Fibroblast of the aortic adventitia (primary cell): Measurements from ENCODE around the gene GH2. TPM values are rescaled to one million over a fixed set of nuclear protein-coding genes. Genes with fewer than 3 reads are reported as not detected.

Experiments used
- DNase-seq: peaks from one replicate; pipeline ENCODE4 v3.0.0-alpha.2; 2010; ENCODE audit warnings: low read depth
- H3K4me3 ChIP-seq: 2 replicates; pipeline ENCODE4 v1.5.1; 2011; ENCODE audit warnings: low read depth, mild to moderate bottlenecking, control low read depth, low read length, moderate library complexity
- CTCF ChIP-seq: IDR thresholded peaks from 2 replicates; pipeline ENCODE4 v1.5.1; 2011; ENCODE audit warnings: mild to moderate bottlenecking, low read length, control low read depth, inconsistent platforms; ENCODE audit not compliant: insufficient read depth
- small RNA-seq: library from RNA; depleted of rRNA; stranded (forward); fragments of <200 nt; gene quantifications from one replicate; pipeline ENCODE3, GENCODE V24; 2012
- total RNA-seq: library from RNA; depleted of rRNA; stranded (reverse); fragments of >200 nt; gene quantifications from 2 replicates; pipeline ENCODE4 v1.2.3, GENCODE V29; 2012; ENCODE audit warnings: low replicate concordance

GH2 gene
- total RNA-seq, 1 donor: not detected

GRCh38 chr17:63830904-63831491 is 50.7 kb downstream of the GH2 start:
- DNase-seq: no peak
- H3K4me3 ChIP-seq: no peak overlapping the region
- TF ChIP-seq CTCF: no peak

GRCh38 chr17:63830278-63830677 is 51.5 kb downstream of the GH2 start:
- no peak for TF ChIP-seq CTCF
- DNase-seq: no peak
- H3K4me3 ChIP-seq: no peak overlapping the region

Small RNA genes lying within 50 kb of the gene (small RNA-seq; reads per million reads assigned to genes)
- not detected for gene AC040958.1
- gene AC127029.1: not detected
- gene GH1: not detected

Other genes with a start within 250 kb of the GH2 start
- 2.8 and 10.9 TPM in 2 replicates for gene LIMD2, start 181.8 kb downstream of the GH2 start, total RNA-seq
- 36.4 and 39.5 TPM in 2 replicates for gene STRADA, start 140.1 kb downstream of the GH2 start, total RNA-seq
- 70.2 and 264 TPM in 2 replicates for gene CCDC47, start 108.3 kb downstream of the GH2 start, total RNA-seq
- gene DDX42, start 107.8 kb downstream of the GH2 start, total RNA-seq: 76.3 and 157 TPM in 2 replicates
- gene PSMC5, start 54.5 kb downstream of the GH2 start, total RNA-seq: 60.9 and 68.2 TPM in 2 replicates
- gene FTSJ3, start 54.3 kb downstream of the GH2 start, total RNA-seq: 39.8 and 80.7 TPM in 2 replicates
- 33.9 and 50.1 TPM in 2 replicates for gene SMARCD2, start 39.3 kb downstream of the GH2 start, total RNA-seq
- not detected in 2 replicates for gene CSH2, start 8.3 kb downstream of the GH2 start, total RNA-seq
- gene CSH1, start 14.6 kb upstream of the GH2 start, total RNA-seq: not detected in 2 replicates
- gene CSHL1, start 29.3 kb upstream of the GH2 start, total RNA-seq: not detected in 2 replicates
- gene GH1, start 36.9 kb upstream of the GH2 start, total RNA-seq: not detected in 2 replicates
- not detected in 2 replicates for gene CD79B, start 50.4 kb upstream of the GH2 start, total RNA-seq
- 0.18 TPM in 1 of 2 replicates, not detected in the other for gene SCN4A, start 91.0 kb upstream of the GH2 start, total RNA-seq
- gene PRR29, start 116.4 kb upstream of the GH2 start, total RNA-seq: 0.99 and 1.4 TPM in 2 replicates
- gene ICAM2, start 138.7 kb upstream of the GH2 start, total RNA-seq: 2.6 and 3.0 TPM in 2 replicates
- gene ERN1, start 248.2 kb upstream of the GH2 start, total RNA-seq: 11.6 and 13.3 TPM in 2 replicates